Stimulated activated CD4-positive, alpha-beta T cell treated with anti-CD3 and anti-CD28 coated beads, Interleukin-4, amount 100 ng/mL, for 24 hours (primary cell): ENCODE results near the gene TARM1.

Experiments
- DNase-seq: peaks from one replicate; pipeline ENCODE4 v3.0.0-alpha.2; 2020

TARM1 gene

DNA sequence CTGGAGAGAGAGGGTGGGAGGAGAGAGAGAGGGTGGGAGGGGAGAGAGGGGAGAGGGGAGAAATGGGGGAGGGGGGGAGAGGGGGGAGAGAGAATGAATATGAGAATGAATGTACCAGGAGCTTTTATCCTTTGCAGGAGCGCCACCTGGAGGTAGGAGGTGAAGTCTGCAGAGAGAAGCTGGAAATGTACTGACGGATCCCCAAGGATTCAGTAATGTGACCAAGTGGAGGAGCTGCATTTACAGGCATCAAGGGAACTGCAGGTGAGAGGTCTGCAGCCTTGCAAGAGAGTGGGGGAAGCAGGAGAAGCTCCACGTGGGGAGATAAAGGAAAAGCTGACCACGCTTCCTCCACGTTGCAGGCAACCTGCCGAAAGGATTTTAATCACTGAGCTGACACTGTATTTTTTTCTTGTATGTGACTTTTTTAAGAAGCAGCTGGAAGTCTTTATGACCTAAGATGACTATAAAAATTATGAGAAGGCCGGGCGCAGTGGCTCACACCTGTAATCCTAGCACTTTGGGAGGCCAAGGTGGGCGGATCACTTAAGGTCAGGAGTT, 51.2 kb downstream of the TARM1 start:
- DNase-seq, result peak; percentile 60

DNA sequence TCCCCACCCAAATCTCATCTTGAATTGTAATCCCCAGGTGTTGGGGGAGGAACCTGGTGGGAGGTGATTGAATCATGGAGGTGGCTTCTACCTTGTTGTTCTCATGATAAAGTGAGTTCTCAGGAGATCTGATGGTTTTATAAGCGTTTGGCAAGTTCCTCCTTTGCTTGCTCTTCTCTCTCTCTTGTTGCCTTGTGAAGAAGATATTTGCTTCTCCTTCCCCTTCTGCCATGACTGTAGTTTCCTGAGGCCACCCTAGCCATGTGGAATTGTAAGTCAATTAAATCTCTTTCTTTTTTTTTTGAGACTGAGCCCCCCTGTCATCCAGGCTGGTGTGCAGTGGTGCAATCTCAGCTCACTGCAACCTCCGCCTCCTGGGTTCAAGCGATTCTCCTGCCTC, 51.9 kb downstream of the TARM1 start:
- DNase-seq, result no peak

DNA sequence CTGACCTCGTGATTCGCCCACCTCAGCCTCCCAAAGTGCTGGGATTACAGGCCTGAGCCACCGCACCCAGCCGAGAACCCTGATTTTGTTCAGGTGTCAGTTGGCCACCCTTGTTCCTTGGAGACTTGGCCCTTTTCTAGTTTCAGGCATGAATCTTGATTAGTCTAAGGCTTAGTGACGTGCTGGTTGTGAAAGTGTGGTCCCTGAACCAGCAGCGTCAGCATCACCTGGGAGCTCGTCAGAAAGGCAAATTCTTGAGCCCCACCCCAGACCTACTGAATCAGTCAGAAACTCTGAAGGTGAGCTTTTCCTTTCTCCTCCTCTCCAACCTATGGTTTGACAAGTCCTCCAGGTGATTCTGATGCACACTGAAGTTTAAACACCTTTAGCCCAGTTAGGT, 54.5 kb downstream of the TARM1 start:
- no peak for DNase-seq

DNA sequence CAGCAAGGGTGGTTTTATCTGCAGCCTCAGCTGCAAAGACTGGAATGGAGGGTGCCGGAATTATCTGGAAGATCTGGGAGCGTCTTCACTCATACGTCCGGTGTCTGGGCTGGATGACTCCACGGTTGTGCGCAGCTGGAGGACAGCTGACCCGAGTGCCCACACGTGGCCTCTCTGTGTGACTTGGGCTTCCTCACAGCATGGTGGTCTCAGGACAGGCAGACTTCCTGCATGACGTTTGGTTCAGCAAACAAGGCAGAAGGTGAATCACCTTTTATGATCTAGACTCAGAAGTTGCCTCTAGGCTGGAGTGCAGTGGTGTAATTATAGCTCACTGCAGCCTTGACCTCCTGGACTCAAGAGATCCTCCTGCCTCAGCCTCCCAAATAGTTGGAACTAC, 56.5 kb downstream of the TARM1 start:
- DNase-seq, result no peak

DNA sequence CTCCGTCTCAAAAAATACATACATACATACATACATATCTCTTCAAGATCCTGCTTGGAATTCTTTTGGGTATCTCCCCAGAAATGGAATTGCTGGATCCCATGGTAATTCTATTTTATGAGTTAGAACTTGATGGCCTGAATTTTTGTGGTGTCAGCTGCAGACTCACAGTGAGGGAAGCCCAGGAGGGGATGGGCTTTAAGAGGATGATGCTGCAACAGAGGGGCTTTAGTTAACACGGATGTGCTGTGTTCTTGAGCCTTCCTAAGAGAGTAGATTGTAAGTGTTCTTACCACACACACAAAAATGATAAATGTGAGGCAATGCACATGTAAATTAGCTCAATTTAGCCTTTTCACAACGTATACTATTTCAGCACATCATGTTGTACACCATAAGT, 58.0 kb downstream of the TARM1 start:
- DNase-seq, result no peak

DNA sequence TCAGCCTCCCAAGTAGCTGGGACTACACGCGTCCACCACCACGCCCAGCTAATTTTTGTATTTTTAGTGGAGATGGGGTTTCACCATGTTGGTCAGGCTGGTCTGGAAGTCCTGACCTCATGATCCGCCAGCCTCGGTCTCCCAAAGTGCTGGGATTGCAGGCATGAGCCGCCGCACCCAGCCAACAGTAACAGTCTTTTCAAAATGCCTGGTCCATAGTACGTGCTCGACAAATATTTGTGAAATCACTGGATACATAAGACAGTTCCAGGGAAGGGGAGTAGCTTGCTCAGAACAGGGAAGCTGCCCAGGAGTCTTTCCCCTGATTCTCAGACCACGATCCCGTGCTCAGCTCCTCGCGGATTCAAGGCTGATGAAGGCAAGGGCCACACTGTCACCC, 59.2 kb downstream of the TARM1 start:
- DNase-seq, result no peak

DNA sequence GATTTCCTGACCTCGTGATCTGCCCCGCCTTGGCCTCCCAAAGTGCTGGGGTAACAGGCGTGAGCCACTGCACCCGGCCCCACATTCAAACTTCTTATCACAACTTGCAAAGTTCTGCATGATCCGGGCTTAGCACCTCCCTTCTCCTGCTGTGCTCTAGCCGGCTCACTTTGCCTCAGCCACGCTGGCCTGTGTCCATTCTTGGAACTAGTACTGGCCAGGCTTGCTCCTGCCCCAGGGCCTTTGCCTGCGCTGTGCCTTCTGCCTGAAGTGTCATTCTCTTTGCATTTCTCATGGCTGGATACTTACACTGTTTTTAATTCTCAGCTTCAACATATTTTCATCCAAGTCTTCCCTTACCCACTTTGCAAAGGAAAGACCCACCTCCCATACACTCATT, 59.8 kb downstream of the TARM1 start:
- DNase-seq, result no peak
